Measurements from ENCODE around the gene CD3G. TPM values are rescaled to one million over a fixed set of nuclear protein-coding genes. Genes with fewer than 3 reads are reported as not detected.

CD3G gene
- total and polyA plus RNA-seq, 9 of the 15 experiments (the other 6 are each of a cell fraction or from before 2014, with no cell fraction given): 0.30 to 1.7 (median 0.47) TPM

DNA sequence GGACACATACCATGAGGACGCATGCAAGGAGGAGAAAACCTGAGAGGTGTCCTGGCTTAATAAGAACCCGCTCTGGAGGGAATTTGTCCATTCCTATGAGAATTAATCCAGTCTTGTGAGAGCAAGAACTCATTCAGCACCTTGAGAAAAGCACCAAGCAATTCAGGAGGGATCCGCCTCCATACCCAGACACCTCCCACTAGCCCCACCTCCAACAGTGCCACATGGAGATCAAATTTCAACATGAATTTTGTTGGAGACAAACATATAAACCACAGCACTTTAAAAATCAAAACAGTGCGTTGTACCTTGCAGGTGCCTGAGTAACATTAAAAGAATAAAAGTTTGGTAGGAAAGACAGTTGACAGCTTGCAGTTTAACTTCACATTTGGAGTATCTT, 26.6 kb downstream of the CD3G start:
- no peaks in the 10 kb centered on the region for H3K27me3 ChIP-seq (ENCODE audit: control insufficient read depth in 2 of 2, insufficient read depth in 2 of 2, low read length in 2 of 2)
- POLR2A ChIA-PET: interaction anchor here (1.1 kb wide), 1 partner anchor 10 kb away, joined by 5 read pairs; no protein-coding TSS in a partner anchor
- H3K4me3 ChIP-seq: no peak overlapping the region
- H3K9me1 ChIP-seq (ENCODE audit: control insufficient read depth, insufficient read depth, low read length): no peaks in the 10 kb centered on the region
- H3K79me2 ChIP-seq (ENCODE audit: control insufficient read depth, insufficient read depth, low read length): no peaks in the 10 kb centered on the region
- H3K36me3 ChIP-seq (ENCODE audit: control insufficient read depth, insufficient read depth, low read length): peaks cover 76% of the 10 kb centered on the region
- no TSS peak for BruUV-seq (replicated peaks)
- peak; percentile 84 for ATAC-seq
- FAIRE-seq: no peak
- in situ Hi-C loops (cut with MboI) (no loop called here), intact Hi-C loops (cut with micrococcal nuclease) (no loop called here)
- H3K4me1 ChIP-seq (replicated peaks in 1 of 2; ENCODE audit: control insufficient read depth in 2 of 2, insufficient read depth in 2 of 2, low read length in 2 of 2): peaks cover 0 to 6% of the 10 kb centered on the region in 2 experiments; a peak in 2 of 5 replicates
- H3K27ac ChIP-seq (ENCODE audit: extremely low read depth, low read depth, low read length): no peak overlapping the region
- no peaks in the 10 kb centered on the region for H4K20me1 ChIP-seq (replicated peaks; ENCODE audit: control insufficient read depth, insufficient read depth, low read length)
- CTCF ChIA-PET (ENCODE audit: low intra/inter-chr PET ratio): no interaction called here
- H3K9me3 ChIP-seq (replicated peaks; ENCODE audit: control insufficient read depth, insufficient read depth, low read depth, low read length): no peaks in the 10 kb centered on the region
- 75% methylated on average over 4 of the region's 4 CpGs for WGBS (ENCODE audit: insufficient coverage, low coverage, missing lambda C conversion rate)
- no peak overlapping the region for H3K9ac ChIP-seq (ENCODE audit: insufficient read depth in 1 of 2, low read depth in 2 of 2, low read length in 2 of 2)
- H3K4me2 ChIP-seq (ENCODE audit: insufficient read depth, low read length): no peak overlapping the region
- peak in 2 of 4 experiments; percentile 13 to 26 for DNase-seq (ENCODE audit: extremely low read depth in 1 of 4, low spot score in 3 of 4)
- H2AFZ ChIP-seq (ENCODE audit: low read depth, low read length): no peak overlapping the region
- TF ChIP-seq SMARCA4 (IDR thresholded peaks at IDR 0.05): no peak
- no peak for TF ChIP-seq PYGO2 (tag; IDR thresholded peaks at IDR 0.05)
- TF ChIP-seq, protein P1, sequence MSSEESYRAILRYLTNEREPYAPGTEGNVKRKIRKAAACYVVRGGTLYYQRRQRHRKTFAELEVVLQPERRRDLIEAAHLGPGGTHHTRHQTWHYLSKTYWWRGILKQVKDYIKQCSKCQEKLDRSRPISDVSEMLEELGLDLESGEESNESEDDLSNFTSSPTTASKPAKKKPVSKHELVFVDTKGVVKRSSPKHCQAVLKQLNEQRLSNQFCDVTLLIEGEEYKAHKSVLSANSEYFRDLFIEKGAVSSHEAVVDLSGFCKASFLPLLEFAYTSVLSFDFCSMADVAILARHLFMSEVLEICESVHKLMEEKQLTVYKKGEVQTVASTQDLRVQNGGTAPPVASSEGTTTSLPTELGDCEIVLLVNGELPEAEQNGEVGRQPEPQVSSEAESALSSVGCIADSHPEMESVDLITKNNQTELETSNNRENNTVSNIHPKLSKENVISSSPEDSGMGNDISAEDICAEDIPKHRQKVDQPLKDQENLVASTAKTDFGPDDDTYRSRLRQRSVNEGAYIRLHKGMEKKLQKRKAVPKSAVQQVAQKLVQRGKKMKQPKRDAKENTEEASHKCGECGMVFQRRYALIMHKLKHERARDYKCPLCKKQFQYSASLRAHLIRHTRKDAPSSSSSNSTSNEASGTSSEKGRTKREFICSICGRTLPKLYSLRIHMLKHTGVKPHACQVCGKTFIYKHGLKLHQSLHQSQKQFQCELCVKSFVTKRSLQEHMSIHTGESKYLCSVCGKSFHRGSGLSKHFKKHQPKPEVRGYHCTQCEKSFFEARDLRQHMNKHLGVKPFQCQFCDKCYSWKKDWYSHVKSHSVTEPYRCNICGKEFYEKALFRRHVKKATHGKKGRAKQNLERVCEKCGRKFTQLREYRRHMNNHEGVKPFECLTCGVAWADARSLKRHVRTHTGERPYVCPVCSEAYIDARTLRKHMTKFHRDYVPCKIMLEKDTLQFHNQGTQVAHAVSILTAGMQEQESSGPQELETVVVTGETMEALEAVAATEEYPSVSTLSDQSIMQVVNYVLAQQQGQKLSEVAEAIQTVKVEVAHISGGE (CRISPR knock-in tag; IDR thresholded peaks at IDR 0.05): no peak
- no peak for TF ChIP-seq CREBBP (IDR thresholded peaks at IDR 0.05; ENCODE audit: low read depth, low read length)
- TF ChIP-seq, protein P2, sequence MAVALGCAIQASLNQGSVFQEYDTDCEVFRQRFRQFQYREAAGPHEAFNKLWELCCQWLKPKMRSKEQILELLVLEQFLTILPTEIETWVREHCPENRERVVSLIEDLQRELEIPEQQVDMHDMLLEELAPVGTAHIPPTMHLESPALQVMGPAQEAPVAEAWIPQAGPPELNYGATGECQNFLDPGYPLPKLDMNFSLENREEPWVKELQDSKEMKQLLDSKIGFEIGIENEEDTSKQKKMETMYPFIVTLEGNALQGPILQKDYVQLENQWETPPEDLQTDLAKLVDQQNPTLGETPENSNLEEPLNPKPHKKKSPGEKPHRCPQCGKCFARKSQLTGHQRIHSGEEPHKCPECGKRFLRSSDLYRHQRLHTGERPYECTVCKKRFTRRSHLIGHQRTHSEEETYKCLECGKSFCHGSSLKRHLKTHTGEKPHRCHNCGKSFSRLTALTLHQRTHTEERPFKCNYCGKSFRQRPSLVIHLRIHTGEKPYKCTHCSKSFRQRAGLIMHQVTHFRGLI (CRISPR knock-in tag; IDR thresholded peaks at IDR 0.05): no peak
- TF ChIP-seq RBM39 (optimal IDR thresholded peaks at IDR 0.05; ENCODE audit: low read depth, low read length): no peak
- TF ChIP-seq, protein P3, sequence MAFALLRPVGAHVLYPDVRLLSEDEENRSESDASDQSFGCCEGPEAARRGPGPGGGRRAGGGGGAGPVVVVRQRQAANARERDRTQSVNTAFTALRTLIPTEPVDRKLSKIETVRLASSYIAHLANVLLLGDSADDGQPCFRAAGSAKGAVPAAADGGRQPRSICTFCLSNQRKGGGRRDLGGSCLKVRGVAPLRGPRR (CRISPR knock-in tag; IDR thresholded peaks at IDR 0.05): no peak
- TF ChIP-seq EGR1 (conservative IDR thresholded peaks at IDR 0.05): no peak
- TF ChIP-seq, protein P4, sequence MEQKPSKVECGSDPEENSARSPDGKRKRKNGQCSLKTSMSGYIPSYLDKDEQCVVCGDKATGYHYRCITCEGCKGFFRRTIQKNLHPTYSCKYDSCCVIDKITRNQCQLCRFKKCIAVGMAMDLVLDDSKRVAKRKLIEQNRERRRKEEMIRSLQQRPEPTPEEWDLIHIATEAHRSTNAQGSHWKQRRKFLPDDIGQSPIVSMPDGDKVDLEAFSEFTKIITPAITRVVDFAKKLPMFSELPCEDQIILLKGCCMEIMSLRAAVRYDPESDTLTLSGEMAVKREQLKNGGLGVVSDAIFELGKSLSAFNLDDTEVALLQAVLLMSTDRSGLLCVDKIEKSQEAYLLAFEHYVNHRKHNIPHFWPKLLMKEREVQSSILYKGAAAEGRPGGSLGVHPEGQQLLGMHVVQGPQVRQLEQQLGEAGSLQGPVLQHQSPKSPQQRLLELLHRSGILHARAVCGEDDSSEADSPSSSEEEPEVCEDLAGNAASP (IDR thresholded peaks at IDR 0.05): no peak
- TF ChIP-seq MCM7 (IDR thresholded peaks at IDR 0.05): no peak
- TF ChIP-seq ZNF263 (CRISPR knock-in tag; IDR thresholded peaks at IDR 0.05; ENCODE audit: borderline replicate concordance): no peak
- no peak for TF ChIP-seq HLTF (IDR thresholded peaks at IDR 0.05)
- TF ChIP-seq ZNF232 (CRISPR knock-in tag; IDR thresholded peaks at IDR 0.05): no peak
- no peak for TF ChIP-seq ZNF696 (CRISPR knock-in tag; conservative IDR thresholded peaks at IDR 0.05)
- no peak for TF ChIP-seq FOS (IDR thresholded peaks at IDR 0.05; ENCODE audit: extremely low read depth, insufficient read length)
- TF ChIP-seq ETV5 (CRISPR knock-in tag; IDR thresholded peaks at IDR 0.05; ENCODE audit: low read depth): no peak
- no peak for TF ChIP-seq FOXM1 (IDR thresholded peaks at IDR 0.05; ENCODE audit: low read depth)
- TF ChIP-seq FOXM1 (CRISPR knock-in tag; IDR thresholded peaks at IDR 0.05; ENCODE audit: low read depth): no peak
- no peak for TF ChIP-seq TBP (optimal IDR thresholded peaks at IDR 0.05; ENCODE audit: low read depth, low read length)
